Daoy (cell line): ENCODE data around the gene SDCCAG8. TPM values are rescaled to one million over a fixed set of nuclear protein-coding genes. Genes with fewer than 3 reads are reported as not detected.
A peak's percentile ranks its signal among the peaks of the same experiment; 100 is the strongest.

Experiments used
- DNase-seq: peaks from one replicate; pipeline ENCODE4 v3.0.0-alpha.2; 2015; ENCODE audit warnings: low read depth
- total RNA-seq: library from RNA; depleted of rRNA; stranded (reverse); fragments of >200 nt; shearing (Covaris generic); gene quantifications from 2 replicates; pipeline ENCODE4 v1.2.3, GENCODE V29; 2014; rRNA removed

Gene SDCCAG8
- total RNA-seq, 1 experiment from 2014 or later, result 25.3 TPM

GRCh38 chr1:243543501-243543900 is 287.7 kb downstream of the SDCCAG8 start:
- DNase-seq, result no peak

- DNase-seq, result no peak
Measured at GRCh38 chr1:243546457-243546856, 290.6 kb downstream of the SDCCAG8 start.

- DNase-seq, result no peak
Measured at GRCh38 chr1:243547891-243548290, 292.1 kb downstream of the SDCCAG8 start.

GRCh38 chr1:243548516-243548915 is 292.7 kb downstream of the SDCCAG8 start:
- no peak for DNase-seq

- DNase-seq, result peak; percentile 33
Measured at GRCh38 chr1:243549108-243549507, 293.3 kb downstream of the SDCCAG8 start.

Other genes with a start within 250 kb of the SDCCAG8 start
- gene CEP170, start 760 bp upstream of the SDCCAG8 start, total RNA-seq, result 51.0 and 60.1 TPM in 2 replicates